Lower lobe of right lung (tissue), 2 donors: ENCODE measurements around the gene DLK2. TPM values are rescaled to one million over a fixed set of nuclear protein-coding genes. Genes with fewer than 3 reads are reported as not detected.

ENCODE experiments used
- ATAC-seq, 2 donors: fragments of 200-7000 bp; cut with Tn5 transposase; one replicate each; pipeline ENCODE4 v1.9.1; 2020 to 2022; ENCODE audit warnings: mild to moderate bottlenecking in 2 of 2, moderate library complexity in 2 of 2
- DNase-seq: peaks from one replicate; pipeline ENCODE4 v3.0.0-alpha.2; 2020
- H3K27ac ChIP-seq: fragments of 200-600 bp; one replicate; pipeline ENCODE4 v1.8.0; 2022
- H3K27me3 ChIP-seq: fragments of 200-600 bp; one replicate; pipeline ENCODE4 v1.8.0; 2022; ENCODE audit warnings: low read depth
- H3K36me3 ChIP-seq: fragments of 200-600 bp; one replicate; pipeline ENCODE4 v1.8.0; 2022; ENCODE audit warnings: mild to moderate bottlenecking
- H3K4me1 ChIP-seq: fragments of 200-600 bp; one replicate; pipeline ENCODE4 v1.8.0; 2022
- H3K4me3 ChIP-seq: fragments of 200-600 bp; one replicate; pipeline ENCODE4 v1.8.0; 2022; ENCODE audit warnings: mild to moderate bottlenecking
- H3K9me3 ChIP-seq: fragments of 200-600 bp; one replicate; pipeline ENCODE4 v1.8.0; 2022
- CTCF ChIP-seq: fragments of 200-600 bp; IDR thresholded peaks from one replicate; pipeline ENCODE4 v1.8.0; 2022; ENCODE audit warnings: antibody characterized with exemption, mild to moderate bottlenecking
- intact Hi-C: fragments of 100-400 bp; cut with DNase I; formaldehyde crosslinking; loops from one replicate; pipeline ENCODE4 v1.11.0; 2022
- total RNA-seq: library from RNA; stranded (reverse); fragmentation: NEBNext Ultra II Directional; extraction: Animal tissue kit (Norgen Biotek cat#: 25700); gene quantifications from one replicate; pipeline ENCODE4 v1.2.1, GENCODE V29; 2021
- donor health status: DM: no; HTN: yes; CAD: no; lungs with severe emphysema.

DLK2 gene
- total RNA-seq, 1 donor from 2014 or later, result 0.53 TPM

- Histone ChIP-seq H3K4me3 (no peak overlapping the region), H3K27me3 (peaks cover 21% of the 10 kb centered on the region), H3K4me1 (peaks cover 11% of the 10 kb centered on the region), H3K27ac (no peak overlapping the region), H3K36me3 (peaks cover 64% of the 10 kb centered on the region), H3K9me3 (no peaks in the 10 kb centered on the region)
- ATAC-seq, result no peak
- intact Hi-C loops, result no loop called here
- TF ChIP-seq CTCF, result no peak
- no peak for DNase-seq
Observed at GRCh38 chr6:43451939-43452338, 3.4 kb downstream of the DLK2 start.

- no peak for DNase-seq
- H3K9me3 ChIP-seq, result no peaks in the 10 kb centered on the region
- H3K36me3 ChIP-seq, result peaks cover 69% of the 10 kb centered on the region
- no peak overlapping the region for H3K4me3 ChIP-seq
- peaks cover 11% of the 10 kb centered on the region for H3K4me1 ChIP-seq
- H3K27ac ChIP-seq, result no peak overlapping the region
- peaks cover 15% of the 10 kb centered on the region for H3K27me3 ChIP-seq
- no peak for TF ChIP-seq CTCF
- ATAC-seq, result no peak
- intact Hi-C loops, result no loop called here
Observed at GRCh38 chr6:43451348-43451747, 4.0 kb downstream of the DLK2 start.

- peaks cover 75% of the 10 kb centered on the region for H3K36me3 ChIP-seq
- no peak for TF ChIP-seq CTCF
- no peak overlapping the region for H3K4me3 ChIP-seq
- H3K27me3 ChIP-seq, result peaks cover 10% of the 10 kb centered on the region
- intact Hi-C loops, result no loop called here
- ATAC-seq (no peak), DNase-seq (no peak)
- H3K4me1 ChIP-seq, result peaks cover 8% of the 10 kb centered on the region
- no peak overlapping the region for H3K27ac ChIP-seq
- H3K9me3 ChIP-seq, result no peaks in the 10 kb centered on the region
Observed at GRCh38 chr6:43450699-43451131, 4.6 kb downstream of the DLK2 start.

- no peaks in the 10 kb centered on the region for H3K4me1 ChIP-seq
- no peaks in the 10 kb centered on the region for H3K9me3 ChIP-seq
- ATAC-seq (no peak), DNase-seq (no peak)
- H3K4me3 ChIP-seq, result no peak overlapping the region
- no peaks in the 10 kb centered on the region for H3K27me3 ChIP-seq
- TF ChIP-seq CTCF, result no peak
- intact Hi-C loops, result no loop called here
- H3K27ac ChIP-seq, result no peak overlapping the region
- H3K36me3 ChIP-seq, result peaks cover 93% of the 10 kb centered on the region
Observed at GRCh38 chr6:43448916-43449315, 6.4 kb downstream of the DLK2 start.

- intact Hi-C loops, result no loop called here
- no peak for TF ChIP-seq CTCF
- peaks cover 99% of the 10 kb centered on the region for H3K36me3 ChIP-seq
Observed at GRCh38 chr6:43447604-43448003, 7.7 kb downstream of the DLK2 start.

GRCh38 chr6:43445576-43445975 is 9.8 kb downstream of the DLK2 start:
- TF ChIP-seq CTCF, result no peak
- ATAC-seq (no peak), DNase-seq (no peak)
- peaks cover 99% of the 10 kb centered on the region for H3K36me3 ChIP-seq
- no peaks in the 10 kb centered on the region for H3K9me3 ChIP-seq
- H3K27me3 ChIP-seq, result no peaks in the 10 kb centered on the region
- intact Hi-C loops, result no loop called here
- H3K4me3 ChIP-seq, result no peak overlapping the region
- H3K4me1 ChIP-seq, result no peaks in the 10 kb centered on the region
- no peak overlapping the region for H3K27ac ChIP-seq

More at GRCh38 chr6:43447604-43448003, 7.7 kb downstream of the DLK2 start:
- no peak for DNase-seq
- ATAC-seq, result no peak
- Histone ChIP-seq H3K27ac (no peak overlapping the region), H3K4me1 (no peaks in the 10 kb centered on the region), H3K9me3 (no peaks in the 10 kb centered on the region), H3K4me3 (no peak overlapping the region), H3K27me3 (no peaks in the 10 kb centered on the region)
